ENCODE results near the gene TEX261.
"Not testable (repeated sequence)": the region's sequence is repeated elsewhere in the genome, so short reads cannot be mapped to it uniquely, and the experiment has no call there.

TEX261 gene

GRCh38 chr2:70999931-71000330 lies 5.3 kb upstream of the TEX261 start:
- DNase-seq (ENCODE audit: low spot score): not testable (repeated sequence)

GRCh38 chr2:70999362-70999761 lies 4.7 kb upstream of the TEX261 start:
- no peak for DNase-seq (ENCODE audit: low spot score)

GRCh38 chr2:70998885-70999284 lies 4.2 kb upstream of the TEX261 start:
- not testable (repeated sequence) for DNase-seq (ENCODE audit: low spot score)

- DNase-seq (ENCODE audit: low spot score): peak; percentile 61
Observed at GRCh38 chr2:70995426-70995729, 705 bp upstream of the TEX261 start.

GRCh38 chr2:70994009-70994698 lies 519 bp downstream of the TEX261 start:
- DNase-seq (ENCODE audit: low spot score): peak; percentile 55

GRCh38 chr2:70992945-70993853 lies 1.5 kb downstream of the TEX261 start:
- no peak for DNase-seq (ENCODE audit: low spot score)

GRCh38 chr2:70991742-70992141 lies 2.9 kb downstream of the TEX261 start:
- DNase-seq (ENCODE audit: low spot score): no peak

- no peak for DNase-seq (ENCODE audit: low spot score)
Observed at GRCh38 chr2:70991142-70991541, 3.5 kb downstream of the TEX261 start.

GRCh38 chr2:70990216-70990615 lies 4.5 kb downstream of the TEX261 start:
- no peak for DNase-seq (ENCODE audit: low spot score)

GRCh38 chr2:70988726-70989648 lies 5.7 kb downstream of the TEX261 start:
- DNase-seq (ENCODE audit: low spot score): no peak

GRCh38 chr2:70988151-70988550 lies 6.5 kb downstream of the TEX261 start:
- no peak for DNase-seq (ENCODE audit: low spot score)

GRCh38 chr2:70987386-70987785 lies 7.3 kb downstream of the TEX261 start:
- DNase-seq (ENCODE audit: low spot score): no peak

- DNase-seq (ENCODE audit: low spot score): no peak
Observed at GRCh38 chr2:70986499-70987189, 8.0 kb downstream of the TEX261 start.

- no peak for DNase-seq (ENCODE audit: low spot score)
Observed at GRCh38 chr2:70985956-70986355, 8.7 kb downstream of the TEX261 start.

- DNase-seq (ENCODE audit: low spot score): no peak
Observed at GRCh38 chr2:70985283-70985688, 9.4 kb downstream of the TEX261 start.

GRCh38 chr2:70984576-70985282 lies 9.9 kb downstream of the TEX261 start:
- DNase-seq (ENCODE audit: low spot score): no peak

GRCh38 chr2:70984228-70984575 lies 10.5 kb downstream of the TEX261 start:
- no peak for DNase-seq (ENCODE audit: low spot score)

GRCh38 chr2:70983506-70984227 lies 11.0 kb downstream of the TEX261 start:
- DNase-seq (ENCODE audit: low spot score): no peak

- no peak for DNase-seq (ENCODE audit: low spot score)
Observed at GRCh38 chr2:70982971-70983370, 11.7 kb downstream of the TEX261 start.

Measured in RKO (cell line).